GM23248 (cell line): ENCODE data around the gene FRMD3. TPM values are rescaled to one million over a fixed set of nuclear protein-coding genes. Genes with fewer than 3 reads are reported as not detected.

Source experiments
- DNase-seq: peaks from one replicate; pipeline ENCODE4 v3.0.0-alpha.2; 2015
- H2AFZ ChIP-seq: fragments of 200-600 bp; sonication (generic); 2 replicates; pipeline ENCODE4 v1.6.1; 2016; ENCODE audit warnings: antibody characterized with exemption
- H3F3A ChIP-seq: fragments of 200-600 bp; sonication (generic); 2 replicates; pipeline ENCODE4 v1.6.1; 2016; ENCODE audit warnings: mild to moderate bottlenecking, antibody characterized with exemption, mixed run types; ENCODE audit not compliant: insufficient read depth
- H3K27ac ChIP-seq: fragments of 200-600 bp; sonication (generic); 2 replicates; pipeline ENCODE4 v1.5.1; 2016; ENCODE audit warnings: mild to moderate bottlenecking
- H3K27me3 ChIP-seq: fragments of 200-600 bp; sonication (generic); replicated peaks from 2 replicates; pipeline ENCODE4 v1.6.1; 2016; ENCODE audit warnings: mild to moderate bottlenecking; ENCODE audit not compliant: insufficient read depth
- H3K36me3 ChIP-seq: fragments of 200-600 bp; sonication (generic); 2 replicates; pipeline ENCODE4 v1.6.1; 2016; ENCODE audit warnings: low read depth, mild to moderate bottlenecking
- H3K4me1 ChIP-seq: fragments of 200-600 bp; sonication (generic); 2 replicates; pipeline ENCODE4 v1.6.1; 2016; ENCODE audit warnings: mild to moderate bottlenecking; ENCODE audit not compliant: insufficient read depth
- H3K4me2 ChIP-seq: fragments of 200-600 bp; sonication (generic); one replicate; pipeline ENCODE4 v1.6.1; 2016; ENCODE audit warnings: mild to moderate bottlenecking; ENCODE audit not compliant: unreplicated experiment
- H3K4me3 ChIP-seq: fragments of 200-600 bp; sonication (generic); 2 replicates; pipeline ENCODE4 v1.5.1; 2016; ENCODE audit warnings: mild to moderate bottlenecking
- H3K79me2 ChIP-seq: fragments of 200-600 bp; sonication (generic); 2 replicates; pipeline ENCODE4 v1.6.1; 2016; ENCODE audit warnings: mild to moderate bottlenecking; ENCODE audit not compliant: insufficient read depth
- H3K9ac ChIP-seq: fragments of 200-600 bp; sonication (generic); 2 replicates; pipeline ENCODE4 v1.6.1; 2016; ENCODE audit warnings: mild to moderate bottlenecking
- H3K9me2 ChIP-seq: fragments of 200-600 bp; sonication (generic); 2 replicates; pipeline ENCODE4 v1.6.1; 2016; ENCODE audit warnings: mixed run types, mild to moderate bottlenecking, moderate library complexity; ENCODE audit not compliant: insufficient read depth
- H3K9me3 ChIP-seq: fragments of 200-600 bp; sonication (generic); one replicate; pipeline ENCODE4 v1.6.1; 2017; ENCODE audit warnings: low read depth
- H4K20me1 ChIP-seq: fragments of 200-600 bp; sonication (generic); 2 replicates; pipeline ENCODE4 v1.6.0; 2016; ENCODE audit not compliant: insufficient read depth
- EZH2 ChIP-seq: fragments of 200-600 bp; sonication (generic); IDR thresholded peaks from 2 replicates; pipeline ENCODE4 v1.6.1; 2018; ENCODE audit warnings: antibody characterized with exemption, mild to moderate bottlenecking; ENCODE audit not compliant: insufficient read depth, poor library complexity, severe bottlenecking
- EZH2phosphoT487 ChIP-seq: fragments of 200-600 bp; sonication (generic); IDR thresholded peaks from 2 replicates; pipeline ENCODE4 v1.6.1; 2018; ENCODE audit warnings: antibody characterized with exemption, moderate library complexity, mild to moderate bottlenecking, low read depth; ENCODE audit not compliant: insufficient read depth
- WGBS, 2 experiments: methylation state at CpG; one replicate each; pipeline ENCODE4 v1.1.6; 2015 to 2017; ENCODE audit warnings: low lambda C conversion rate in 2 of 2, low coverage in 1 of 2; ENCODE audit errors: missing lambda C conversion rate in 2 of 2; 5-methylcytosine and 5-hydroxymethylcytosine counted together
- in situ Hi-C: fragments of 300-500 bp; cut with MboI; formaldehyde crosslinking; loops from 2 replicates; pipeline ENCODE4 v1.15.0; 2020
- polyA plus RNA-seq: library from polyadenylated mRNA; unstranded; fragments of >200 nt; fragmentation: Nextera tagmentation; extraction: Ambion mirVana; gene quantifications from 2 replicates; pipeline ENCODE4 v1.2.1, GENCODE V29; 2016
- total RNA-seq: library from RNA; depleted of rRNA; stranded (reverse); fragments of >200 nt; shearing (Covaris generic); gene quantifications from 2 replicates; pipeline ENCODE4 v1.2.3, GENCODE V29; 2014

FRMD3 gene
- total and polyA plus RNA-seq, 2 experiments from 2014 or later, result 0.32 to 0.66 TPM

GRCh38 chr9:83339435-83339834 lies 198.8 kb downstream of the FRMD3 start:
- in situ Hi-C loops, result loop anchor here (10.0 kb wide), 1 partner anchor 195 kb away; the partner anchor contains the start of gene FRMD3
- TF ChIP-seq EZH2 (no peak), EZH2phosphoT487 (no peak)
- H4K20me1 ChIP-seq, result no peaks in the 10 kb centered on the region
- 100% methylated on average over 1 of the region's 1 CpG for WGBS, 2 experiments
- no peak overlapping the region for H3K4me2 ChIP-seq
- H2AFZ ChIP-seq, result no peak overlapping the region
- peak; percentile 6 for DNase-seq
- H3K27ac ChIP-seq, result no peak overlapping the region
- no peaks in the 10 kb centered on the region for H3K9me3 ChIP-seq
- H3K4me1 ChIP-seq, result 0 out of 2 replicates have a peak, but pooled peaks cover 3% of the 10 kb centered on the region
- no peak overlapping the region for H3K4me3 ChIP-seq
- H3F3A ChIP-seq, result no peaks in the 10 kb centered on the region
- H3K9ac ChIP-seq, result no peak overlapping the region
- no peaks in the 10 kb centered on the region for H3K9me2 ChIP-seq
- H3K79me2 ChIP-seq, result no peaks in the 10 kb centered on the region
- H3K27me3 ChIP-seq, result no peaks in the 10 kb centered on the region
- no peaks in the 10 kb centered on the region for H3K36me3 ChIP-seq

GRCh38 chr9:83336706-83337105 lies 201.5 kb downstream of the FRMD3 start:
- Histone ChIP-seq H3K4me3 (no peak overlapping the region), H2AFZ (no peak overlapping the region), H4K20me1 (no peaks in the 10 kb centered on the region), H3K4me1 (0 out of 2 replicates have a peak, but pooled peaks cover 3% of the 10 kb centered on the region), H3K9me2 (no peaks in the 10 kb centered on the region), H3K9ac (no peak overlapping the region), H3K4me2 (no peak overlapping the region), H3K9me3 (no peaks in the 10 kb centered on the region), H3K27me3 (no peaks in the 10 kb centered on the region), H3F3A (no peaks in the 10 kb centered on the region), H3K79me2 (no peaks in the 10 kb centered on the region), H3K36me3 (no peaks in the 10 kb centered on the region), H3K27ac (no peak overlapping the region)
- no peak for DNase-seq
- TF ChIP-seq EZH2 (no peak), EZH2phosphoT487 (no peak)
- in situ Hi-C loops, result loop anchor here (10.0 kb wide), 1 partner anchor 198 kb away; the partner anchor contains the start of gene FRMD3
- WGBS, 2 experiments, result 29 to 43% methylated on average over 1 of the region's 1 CpG

- no peaks in the 10 kb centered on the region for H3K9me3 ChIP-seq
- no peaks in the 10 kb centered on the region for H4K20me1 ChIP-seq
- 0 out of 2 replicates have a peak, but pooled peaks cover 3% of the 10 kb centered on the region for H3K4me1 ChIP-seq
- no peaks in the 10 kb centered on the region for H3F3A ChIP-seq
- H2AFZ ChIP-seq, result peak overlapping the region; percentile 58
- peak; percentile 89 for DNase-seq
- TF ChIP-seq EZH2phosphoT487, result no peak
- TF ChIP-seq EZH2, result no peak
- H3K9ac ChIP-seq, result no peak overlapping the region
- H3K79me2 ChIP-seq, result no peaks in the 10 kb centered on the region
- H3K4me2 ChIP-seq, result no peak overlapping the region
- H3K27me3 ChIP-seq, result no peaks in the 10 kb centered on the region
- in situ Hi-C loops, result loop anchor here (10.0 kb wide), 1 partner anchor 200 kb away; the partner anchor contains the start of gene FRMD3
- H3K27ac ChIP-seq, result no peak overlapping the region
- H3K4me3 ChIP-seq, result no peak overlapping the region
- no peaks in the 10 kb centered on the region for H3K36me3 ChIP-seq
- 2 to 4% methylated on average over 4 of the region's 4 CpGs for WGBS, 2 experiments
- H3K9me2 ChIP-seq, result no peaks in the 10 kb centered on the region
Measured at GRCh38 chr9:83334320-83334719, 203.9 kb downstream of the FRMD3 start.

- Histone ChIP-seq H4K20me1 (no peaks in the 10 kb centered on the region), H3K4me1 (peaks cover 9% of the 10 kb centered on the region; the same call in 1 of the 2 replicates), H3K9me3 (no peaks in the 10 kb centered on the region), H3K36me3 (no peaks in the 10 kb centered on the region), H3F3A (no peaks in the 10 kb centered on the region), H3K79me2 (no peaks in the 10 kb centered on the region), H2AFZ (no peak overlapping the region), H3K27ac (no peak overlapping the region), H3K4me3 (no peak overlapping the region), H3K9ac (no peak overlapping the region), H3K4me2 (no peak overlapping the region), H3K27me3 (no peaks in the 10 kb centered on the region), H3K9me2 (no peaks in the 10 kb centered on the region)
- 94% methylated on average over 8 of the region's 8 CpGs for WGBS, 2 experiments
- in situ Hi-C loops, result loop anchor here (10.0 kb wide), 1 partner anchor 204 kb away; the partner anchor contains the start of gene FRMD3
- TF ChIP-seq EZH2phosphoT487 (no peak), EZH2 (no peak)
- DNase-seq, result peak; percentile 6
Measured at GRCh38 chr9:83330207-83331196, 207.7 kb downstream of the FRMD3 start.
